OCI-LY7 (cell line): ENCODE measurements around the gene TTC9.

Experiments used
- EZH2phosphoT487 ChIP-seq: fragments of 200-600 bp; sonication (generic); IDR thresholded peaks from 2 replicates; pipeline ENCODE4 v1.6.1; 2018; ENCODE audit warnings: low read depth, borderline replicate concordance, mild to moderate bottlenecking, mixed run types, antibody characterized with exemption, low read length, moderate library complexity, mixed read lengths
- TF ChIP-seq, protein P1 (sequence below): fragments of 200-600 bp; sonication (generic); conservative IDR thresholded peaks from 2 replicates; pipeline ENCODE4 v1.5.1; 2014; ENCODE audit warnings: mild to moderate bottlenecking, antibody characterized with exemption, low read length, moderate library complexity, mixed read lengths

DNA sequence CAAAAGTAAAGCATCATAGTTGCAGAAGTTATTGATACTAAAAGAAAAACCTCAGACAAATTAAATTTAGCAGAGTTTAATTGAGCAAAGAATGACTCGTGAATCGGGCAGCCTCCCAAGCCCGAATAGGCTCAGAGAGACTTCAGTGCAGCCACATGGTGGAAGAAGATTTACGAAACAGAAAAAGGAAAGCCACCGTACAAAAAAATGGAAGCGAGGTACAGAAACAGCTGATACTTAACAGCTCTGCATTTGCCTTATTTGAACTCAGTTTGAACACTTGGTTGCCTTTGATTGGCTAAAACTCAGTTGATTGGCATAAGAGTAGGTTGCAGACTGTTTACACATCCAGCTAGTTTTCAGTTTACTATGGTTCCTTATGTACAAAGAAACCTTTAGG lies 12.9 kb downstream of the TTC9 start:
- TF ChIP-seq, protein P1, sequence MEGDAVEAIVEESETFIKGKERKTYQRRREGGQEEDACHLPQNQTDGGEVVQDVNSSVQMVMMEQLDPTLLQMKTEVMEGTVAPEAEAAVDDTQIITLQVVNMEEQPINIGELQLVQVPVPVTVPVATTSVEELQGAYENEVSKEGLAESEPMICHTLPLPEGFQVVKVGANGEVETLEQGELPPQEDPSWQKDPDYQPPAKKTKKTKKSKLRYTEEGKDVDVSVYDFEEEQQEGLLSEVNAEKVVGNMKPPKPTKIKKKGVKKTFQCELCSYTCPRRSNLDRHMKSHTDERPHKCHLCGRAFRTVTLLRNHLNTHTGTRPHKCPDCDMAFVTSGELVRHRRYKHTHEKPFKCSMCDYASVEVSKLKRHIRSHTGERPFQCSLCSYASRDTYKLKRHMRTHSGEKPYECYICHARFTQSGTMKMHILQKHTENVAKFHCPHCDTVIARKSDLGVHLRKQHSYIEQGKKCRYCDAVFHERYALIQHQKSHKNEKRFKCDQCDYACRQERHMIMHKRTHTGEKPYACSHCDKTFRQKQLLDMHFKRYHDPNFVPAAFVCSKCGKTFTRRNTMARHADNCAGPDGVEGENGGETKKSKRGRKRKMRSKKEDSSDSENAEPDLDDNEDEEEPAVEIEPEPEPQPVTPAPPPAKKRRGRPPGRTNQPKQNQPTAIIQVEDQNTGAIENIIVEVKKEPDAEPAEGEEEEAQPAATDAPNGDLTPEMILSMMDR: no peak
- TF ChIP-seq EZH2phosphoT487: no peak
